Left kidney (tissue), 2 donors: Measurements from ENCODE around the gene PARVB. TPM values are rescaled to one million over a fixed set of nuclear protein-coding genes. Genes with fewer than 3 reads are reported as not detected.

Experiments used
- DNase-seq: peaks from one replicate; pipeline ENCODE4 v3.0.0-alpha.2; 2013
- polyA plus RNA-seq: library from polyadenylated mRNA; unstranded; fragments of 120-200 nt; gene quantifications from one replicate; pipeline ENCODE4 v1.2.1, GENCODE V29; 2013; ENCODE audit not compliant: insufficient read length

PARVB gene
- polyA plus RNA-seq, 1 donor, result 17.9 TPM

DNA sequence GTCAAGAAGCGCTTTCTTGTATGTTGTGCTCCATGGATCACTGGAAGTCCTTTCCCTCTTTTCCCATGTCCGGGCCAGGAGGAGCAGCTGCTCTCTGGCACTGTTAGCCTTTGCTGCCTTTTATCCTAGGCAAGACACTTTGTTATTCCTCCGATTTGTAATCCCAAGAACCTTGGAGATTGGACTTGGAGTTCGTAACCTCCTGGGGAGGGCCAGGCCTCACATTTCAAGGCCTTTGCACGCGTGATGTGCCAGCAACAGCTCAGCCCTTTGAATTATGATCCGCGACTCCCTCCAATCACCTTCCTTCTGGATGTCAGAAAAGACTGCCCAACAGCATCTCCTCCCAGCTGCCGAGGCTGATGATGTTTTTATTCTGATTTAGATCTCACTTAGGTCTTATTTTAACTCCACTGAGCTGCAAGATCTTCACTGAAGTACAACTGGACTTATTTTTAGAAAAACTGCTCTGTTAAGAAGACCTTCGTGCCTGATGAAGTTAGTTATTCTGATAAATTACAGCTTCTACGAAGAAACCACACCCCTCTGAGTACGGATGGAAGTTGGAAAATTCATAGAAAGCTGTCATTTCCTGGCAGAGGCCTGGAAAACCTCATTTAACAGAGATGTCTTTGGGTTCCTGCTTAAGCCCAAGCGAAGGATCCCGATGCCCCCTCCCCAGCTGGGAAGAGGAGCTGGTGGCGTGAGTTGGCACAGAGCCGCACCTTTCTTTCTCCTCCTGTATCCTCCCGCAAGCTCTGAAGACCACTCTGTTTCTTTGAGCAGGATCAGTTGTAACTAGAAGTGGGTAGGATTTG, 62.4 kb downstream of the PARVB start:
- peak; percentile 27 for DNase-seq

DNA sequence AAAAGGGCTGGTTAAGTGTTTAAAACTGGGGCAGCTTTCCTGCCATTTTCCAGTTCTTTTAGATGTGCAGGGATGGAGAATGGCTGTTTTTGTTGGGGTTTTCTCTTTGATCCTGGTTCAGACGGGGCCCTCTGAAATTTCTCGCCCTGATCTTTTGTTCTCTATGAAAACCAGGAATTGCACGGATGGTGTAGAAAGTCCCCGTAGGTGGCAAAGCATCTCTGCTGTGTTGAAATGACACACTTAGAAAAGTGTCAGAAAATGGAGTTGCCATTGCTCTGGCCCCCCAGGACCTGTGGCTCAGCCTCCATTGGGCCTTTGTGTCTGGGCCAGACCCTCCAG, 63.0 kb downstream of the PARVB start:
- DNase-seq, result no peak

DNA sequence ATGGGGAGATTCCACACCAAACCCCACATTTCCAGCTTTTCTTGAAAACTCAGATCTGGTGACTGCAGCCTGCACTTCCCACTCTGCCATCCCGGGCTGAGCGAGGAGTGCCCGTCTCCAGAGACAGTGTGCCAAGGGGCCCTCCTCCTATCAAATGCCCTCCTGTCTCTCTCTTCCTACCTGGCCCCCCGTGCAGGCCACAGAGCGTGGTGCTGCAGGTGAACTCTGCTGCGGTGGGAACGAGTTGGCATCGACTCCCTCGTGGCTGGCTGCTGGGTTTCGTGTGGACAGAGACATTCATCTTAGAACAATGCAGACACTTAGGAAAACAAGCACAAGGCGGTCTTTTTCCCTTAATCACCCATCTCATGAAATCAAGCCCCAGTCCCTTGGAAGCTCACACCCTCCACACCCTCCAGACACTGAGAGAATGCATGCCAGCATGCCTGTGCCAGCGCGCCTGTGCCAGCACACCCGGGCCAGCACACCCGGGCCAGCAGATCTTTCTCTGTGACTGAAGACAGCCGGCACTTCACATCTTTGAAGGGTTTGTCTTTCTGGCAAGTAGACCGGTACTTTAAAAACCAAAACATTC, 65.0 kb downstream of the PARVB start:
- no peak for DNase-seq

DNA sequence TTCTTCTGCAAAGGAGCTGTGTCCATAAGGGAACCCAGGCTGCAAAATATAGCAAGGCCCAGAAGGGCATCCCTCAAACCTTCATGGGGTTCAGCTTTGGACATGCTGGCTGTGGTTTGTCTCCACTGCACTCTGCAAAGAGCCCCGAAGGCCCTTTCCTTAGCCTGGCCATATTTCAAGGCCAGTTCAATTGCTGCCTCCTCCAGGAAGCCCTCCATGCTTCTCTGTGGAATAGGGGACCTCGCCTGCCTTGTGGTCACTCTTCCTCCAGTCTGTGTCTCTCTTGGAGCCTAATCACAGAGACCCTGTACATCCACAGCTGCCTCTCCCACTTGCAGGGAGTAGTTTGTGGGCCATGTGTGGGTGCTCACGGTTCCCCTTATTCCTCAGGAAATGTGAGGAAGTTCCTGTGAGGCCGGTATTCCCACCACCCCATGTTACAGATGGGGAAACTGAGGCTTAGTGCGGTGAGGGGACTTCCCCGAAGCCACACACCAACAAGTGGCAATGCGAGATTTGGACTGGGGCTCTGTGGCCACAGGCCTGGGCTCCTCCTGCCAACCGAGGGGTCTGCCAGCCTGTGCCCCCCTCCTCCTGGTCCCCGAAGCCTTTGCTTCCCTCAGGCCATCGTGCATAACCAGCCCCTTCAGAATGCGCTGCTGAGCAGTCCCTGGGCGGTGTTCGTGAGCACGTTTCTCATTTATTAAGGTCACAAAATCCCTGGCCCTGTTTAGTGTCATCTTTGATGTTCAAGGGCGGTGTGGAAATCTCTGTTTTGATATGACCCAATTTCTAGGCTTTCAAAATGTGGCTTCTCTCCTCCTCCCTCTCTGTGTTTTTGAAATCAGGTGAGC, 65.8 kb downstream of the PARVB start:
- no peak for DNase-seq

DNA sequence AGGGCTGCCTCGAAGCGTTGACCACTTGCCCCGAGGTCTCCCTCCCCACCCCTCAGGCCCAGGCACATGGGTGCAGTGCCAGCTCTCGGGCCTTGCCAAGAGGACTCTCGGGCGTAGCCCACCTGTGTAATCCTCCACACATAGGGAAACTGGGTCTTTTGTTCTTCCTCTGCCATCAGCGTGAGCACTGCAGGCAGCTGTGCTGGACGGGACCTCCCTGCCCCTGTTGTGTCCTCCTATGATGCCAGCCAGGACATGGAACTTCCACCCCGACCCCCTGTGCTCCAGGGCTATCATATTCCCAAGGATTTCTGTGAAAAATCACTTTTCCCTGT, 66.4 kb downstream of the PARVB start:
- DNase-seq, result no peak

DNA sequence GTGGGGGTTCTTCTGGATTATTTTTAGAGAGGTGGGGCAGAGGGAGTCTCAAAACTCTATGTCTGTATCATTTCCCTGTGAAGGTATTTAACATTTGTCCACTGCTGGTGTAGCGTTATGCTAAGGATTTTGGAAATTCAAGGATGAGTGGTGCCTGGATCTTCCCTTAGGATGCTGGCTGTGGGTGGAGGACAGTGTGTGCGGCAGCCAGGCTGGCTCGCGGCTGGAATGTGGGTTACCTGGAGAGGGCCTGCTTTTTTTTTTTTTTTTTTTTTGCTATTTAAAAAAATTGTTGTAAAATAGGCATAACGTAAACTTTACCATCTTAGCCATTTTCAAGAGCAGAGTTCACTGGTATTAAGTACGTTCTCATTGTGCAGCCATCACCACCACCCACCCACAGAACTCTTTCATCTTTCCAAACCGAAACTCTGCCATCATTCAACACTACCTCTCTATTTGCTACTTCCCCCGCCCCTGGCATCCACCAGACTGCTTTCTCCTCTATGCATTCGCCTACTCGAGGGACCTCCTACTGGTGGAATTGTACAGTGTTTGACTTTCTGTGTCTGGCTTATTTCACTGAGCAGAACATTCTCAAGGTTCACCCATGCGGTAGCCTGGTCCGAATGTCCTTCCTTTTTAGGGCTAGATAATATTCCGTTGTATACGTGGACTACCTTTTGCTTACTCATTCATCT, 67.1 kb downstream of the PARVB start:
- no peak for DNase-seq

DNA sequence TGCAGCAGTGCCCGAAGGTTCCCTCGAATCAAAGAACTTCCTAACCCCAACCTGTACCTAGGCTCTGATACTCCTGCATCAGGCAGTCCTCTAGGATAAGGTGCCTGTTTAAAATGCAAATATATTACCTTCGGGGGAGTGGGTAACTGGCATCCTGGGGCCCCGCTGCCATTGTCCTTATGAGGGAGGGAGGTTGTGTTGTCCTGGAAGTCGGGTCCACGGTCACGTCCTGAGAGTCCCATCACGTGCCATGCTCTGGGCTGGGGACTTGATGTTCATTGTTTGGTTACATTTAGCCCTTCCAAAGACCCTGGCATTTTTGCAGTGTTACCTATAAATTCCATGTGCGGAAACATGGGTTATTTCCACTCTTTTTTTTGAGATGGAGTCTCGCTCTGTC, 67.6 kb downstream of the PARVB start:
- DNase-seq, result no peak

DNA sequence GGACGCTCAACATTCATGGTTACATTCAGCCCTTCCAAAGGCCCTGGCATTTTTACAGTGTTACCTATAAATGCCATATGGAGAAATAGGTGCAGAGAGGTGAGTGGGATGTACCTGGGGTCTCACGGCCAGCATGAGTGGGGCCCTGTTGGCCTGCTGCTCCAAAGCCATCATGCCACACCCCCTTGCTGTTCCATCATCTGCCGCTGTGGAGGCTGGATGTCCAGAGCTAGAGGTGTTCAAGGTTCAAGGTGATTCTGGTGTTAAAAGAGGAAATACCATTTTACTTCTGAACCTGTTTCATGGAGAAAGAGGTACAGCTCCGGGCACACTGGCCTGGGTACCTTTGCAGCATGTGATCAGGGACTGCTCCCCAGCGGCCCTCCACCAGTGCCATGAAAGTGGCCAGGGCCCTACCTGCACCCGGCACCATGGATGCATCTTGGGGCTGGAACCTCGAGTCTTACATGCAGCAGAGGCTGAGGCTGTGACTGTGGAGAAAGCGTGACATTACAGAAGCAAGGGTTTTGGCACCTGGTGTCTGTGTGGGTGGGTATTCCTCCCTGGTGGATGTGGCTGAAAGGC, 68.6 kb downstream of the PARVB start:
- no peak for DNase-seq

DNA sequence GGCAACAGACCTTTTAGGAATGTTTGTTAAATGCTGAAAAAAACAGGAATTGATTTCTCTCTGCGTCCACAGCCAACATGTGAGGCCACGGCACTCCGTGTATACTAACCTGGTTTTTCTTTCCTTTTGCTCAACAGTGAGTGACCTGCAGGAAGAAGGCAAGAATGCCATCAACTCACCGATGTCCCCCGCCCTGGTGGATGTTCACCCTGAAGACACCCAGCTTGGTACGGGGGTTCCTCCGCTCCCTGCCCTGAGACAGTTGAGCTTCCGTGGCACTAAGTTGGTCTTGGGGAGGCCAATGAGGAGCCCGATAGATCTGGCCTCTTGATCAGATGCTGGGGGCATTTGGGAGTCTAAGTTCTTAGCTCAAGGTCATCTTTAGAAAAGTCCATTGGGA, 69.7 kb downstream of the PARVB start:
- DNase-seq, result no peak

DNA sequence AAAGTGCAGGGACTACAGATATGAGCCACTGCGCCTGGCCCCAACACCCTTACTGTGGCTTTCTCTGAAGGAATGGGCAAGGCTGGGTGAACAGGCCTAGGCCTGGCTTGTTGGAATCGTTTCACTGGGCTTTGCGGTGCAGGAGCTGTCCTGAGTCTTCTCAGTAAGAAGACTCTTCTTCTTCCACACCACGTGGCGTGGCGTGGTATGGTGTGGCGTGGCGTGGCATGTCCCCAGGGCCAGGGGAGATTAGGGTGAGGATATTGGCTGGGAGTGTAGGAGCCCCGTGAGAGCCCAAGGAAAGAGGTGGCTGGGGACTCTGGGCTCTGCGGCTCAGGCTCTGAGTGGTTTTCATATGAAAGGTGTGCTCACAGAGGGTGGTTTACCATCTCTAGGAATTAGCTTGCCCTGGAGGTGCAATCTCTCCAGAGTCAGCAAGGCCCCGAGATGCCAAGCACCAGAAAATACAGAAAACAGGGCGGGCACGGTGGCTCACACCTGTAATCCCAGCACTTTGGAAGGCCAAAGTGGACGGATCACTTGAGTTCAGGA, 70.7 kb downstream of the PARVB start:
- DNase-seq, result no peak

DNA sequence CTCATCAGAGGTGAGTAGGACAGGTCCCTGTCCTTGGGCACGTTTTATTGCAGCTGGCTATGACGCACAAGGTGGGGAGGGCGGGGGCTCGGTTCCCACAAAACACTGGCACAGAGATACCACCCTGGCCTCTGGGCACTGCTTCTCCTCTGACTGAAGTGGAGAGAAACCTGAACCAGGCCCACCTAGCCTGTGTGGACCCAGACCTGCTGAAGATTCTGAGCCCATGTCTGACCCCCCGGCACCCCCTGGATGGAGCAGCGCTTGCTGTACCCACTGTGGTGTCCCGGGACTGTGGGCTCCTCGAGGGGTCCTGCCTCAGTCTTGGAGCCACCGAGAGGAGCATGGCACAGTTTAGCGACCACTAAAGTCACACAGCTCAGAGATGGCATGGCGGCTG, 72.6 kb downstream of the PARVB start:
- no peak for DNase-seq

DNA sequence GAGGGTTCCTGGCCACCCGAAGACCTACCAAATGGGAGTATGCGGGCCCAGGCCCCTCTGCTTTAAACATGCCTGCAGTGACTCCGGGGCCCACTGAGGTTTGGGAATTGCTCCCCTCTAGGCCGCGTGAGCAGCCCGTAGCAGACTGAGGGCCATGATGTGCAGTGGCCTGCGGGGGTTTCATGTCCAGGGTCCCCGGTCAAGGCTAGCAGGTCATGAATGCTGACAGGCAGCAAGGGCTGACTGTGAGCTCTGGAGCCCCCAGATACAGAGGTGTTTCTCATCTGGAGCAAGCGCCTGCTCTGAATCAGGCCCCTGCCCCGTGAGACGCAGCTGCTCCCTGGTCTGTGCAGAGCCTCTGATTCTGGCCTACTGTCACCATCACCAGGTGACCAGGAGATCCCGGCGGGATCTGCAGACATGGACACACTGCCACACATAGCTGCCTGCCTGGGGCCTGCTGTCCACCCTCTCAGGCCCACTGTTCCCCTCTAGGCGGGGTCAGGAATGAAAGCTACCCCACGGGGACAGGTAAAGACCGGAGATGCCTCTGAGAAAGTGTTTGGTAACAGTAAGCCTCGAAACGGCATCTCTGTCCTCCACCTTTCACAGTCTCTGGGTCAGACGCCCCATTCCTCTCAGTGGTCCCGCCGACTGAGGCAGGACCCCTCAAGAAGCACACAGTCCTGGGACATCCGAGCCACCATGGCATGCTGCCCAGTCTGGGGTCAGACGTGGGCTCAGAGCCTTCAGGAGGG, 73.3 kb downstream of the PARVB start:
- DNase-seq, result no peak

DNA sequence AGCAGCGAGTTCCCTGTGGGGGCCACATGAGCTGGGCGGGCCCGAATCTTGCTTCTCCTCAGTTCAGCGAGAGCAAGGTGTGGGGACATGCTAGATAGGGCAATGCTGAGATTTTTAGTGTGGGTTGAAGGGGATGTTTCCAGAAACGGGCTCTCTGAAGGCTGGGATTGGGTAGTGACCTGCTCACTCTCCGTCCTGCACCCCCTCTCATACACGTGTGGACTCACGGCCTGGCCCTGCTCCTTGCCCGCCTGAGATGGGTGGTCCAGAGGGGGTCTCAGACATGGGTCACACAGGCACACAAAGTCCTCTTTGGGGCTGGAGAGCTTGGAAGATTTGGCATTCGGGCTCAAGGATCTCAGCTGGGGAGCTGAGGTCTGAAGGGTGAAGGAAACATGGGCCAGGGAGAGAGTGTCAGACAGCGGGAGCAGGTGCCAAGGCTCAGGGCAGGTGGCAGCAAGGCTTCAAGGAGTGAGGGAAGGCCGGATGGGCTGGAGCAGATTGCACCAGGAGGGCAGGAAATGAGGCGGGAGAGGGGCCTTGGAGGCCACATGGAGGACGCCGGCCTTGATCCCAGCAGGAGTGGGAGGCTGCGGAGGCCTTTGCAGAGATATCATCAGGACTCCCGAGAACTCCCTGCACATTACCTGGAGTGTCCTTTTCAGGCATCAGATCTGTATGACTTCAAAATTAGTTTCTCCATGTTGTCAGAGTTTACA, 74.1 kb downstream of the PARVB start:
- DNase-seq, result no peak

DNA sequence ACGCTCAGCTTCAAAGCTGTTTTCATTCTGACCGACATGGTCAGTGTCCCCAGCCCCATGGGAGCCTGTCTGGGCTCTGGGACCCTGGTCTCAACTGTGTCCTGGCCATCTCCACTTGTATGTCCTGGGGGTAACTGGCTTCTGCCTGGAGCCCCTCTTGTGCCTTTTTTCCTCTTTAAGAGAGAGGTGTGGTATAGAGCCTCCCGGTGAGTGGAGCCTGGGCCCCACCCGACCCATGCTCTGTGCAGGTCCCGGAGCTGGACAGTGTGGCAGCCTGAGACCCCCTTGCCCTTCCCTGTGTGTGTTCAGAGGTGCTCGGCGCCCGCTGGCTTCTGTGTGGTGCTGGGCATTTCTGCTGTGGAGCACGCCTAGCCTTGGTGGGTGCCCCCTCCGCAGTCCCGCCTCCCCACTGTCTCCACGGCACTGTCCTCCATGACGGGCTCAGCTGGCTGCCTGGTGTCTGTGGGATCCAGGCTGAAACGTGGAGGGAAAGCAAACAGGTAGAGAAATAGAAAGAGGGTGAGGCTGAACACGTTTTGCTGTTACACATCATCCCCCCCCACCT, 74.9 kb downstream of the PARVB start:
- DNase-seq, result no peak

DNA sequence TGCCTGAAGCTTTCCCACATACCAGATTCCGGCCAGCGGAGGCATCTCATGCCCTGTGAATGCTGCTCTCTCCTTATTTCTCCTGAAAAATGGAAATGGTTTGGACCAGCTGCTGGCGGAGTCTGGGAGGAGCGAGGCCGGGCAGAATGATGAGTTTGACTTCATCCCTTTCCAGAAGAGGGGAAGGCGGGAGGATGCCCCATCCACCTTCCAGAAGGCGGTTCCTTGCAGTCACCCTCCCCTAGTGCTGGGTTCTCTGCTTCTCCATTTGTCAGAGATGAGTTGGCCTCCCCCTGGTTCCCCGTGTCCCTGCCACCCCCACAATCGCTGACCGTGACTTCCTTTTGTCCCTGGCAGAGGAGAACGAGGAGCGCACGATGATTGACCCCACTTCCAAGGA, 75.6 kb downstream of the PARVB start:
- no peak for DNase-seq

DNA sequence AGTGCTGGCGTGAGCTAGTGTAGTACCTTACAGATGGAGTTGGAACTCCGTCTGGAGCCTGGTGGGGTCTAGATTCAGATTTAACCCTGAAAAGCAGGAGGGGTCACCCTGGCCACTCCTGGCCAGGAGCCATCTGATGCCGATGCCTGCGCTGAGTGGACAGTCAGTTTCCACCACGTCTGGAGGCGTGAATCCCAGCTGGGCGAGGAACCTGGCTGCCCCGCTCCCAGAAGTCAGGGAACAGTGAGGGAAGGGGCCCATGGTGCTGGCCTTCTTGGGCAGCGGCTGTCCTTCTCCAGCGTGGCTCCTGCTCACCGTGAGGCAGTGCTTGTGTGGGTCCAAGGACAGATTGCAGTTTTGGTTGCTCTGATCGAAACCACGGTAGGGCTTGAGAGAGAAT, 76.3 kb downstream of the PARVB start:
- no peak for DNase-seq

DNA sequence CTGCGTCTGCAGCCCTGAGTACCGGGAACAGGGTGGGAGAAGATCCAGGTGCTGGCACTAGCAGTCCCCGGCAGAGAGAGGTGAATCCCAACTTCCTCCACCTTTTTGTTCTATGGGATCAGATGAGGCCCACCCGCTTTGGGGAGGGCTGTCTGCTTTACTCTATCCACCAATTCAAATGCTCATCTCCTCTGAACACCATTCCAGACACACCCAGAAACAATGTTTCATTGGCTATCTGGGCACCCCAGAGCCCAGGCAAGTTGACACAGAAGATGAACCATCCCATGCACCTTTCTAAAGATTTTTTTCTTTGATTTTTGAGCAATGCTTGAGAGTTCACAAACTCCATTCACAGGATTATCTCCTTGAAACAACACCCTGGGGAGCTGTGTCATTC, 78.0 kb downstream of the PARVB start:
- DNase-seq, result no peak

DNA sequence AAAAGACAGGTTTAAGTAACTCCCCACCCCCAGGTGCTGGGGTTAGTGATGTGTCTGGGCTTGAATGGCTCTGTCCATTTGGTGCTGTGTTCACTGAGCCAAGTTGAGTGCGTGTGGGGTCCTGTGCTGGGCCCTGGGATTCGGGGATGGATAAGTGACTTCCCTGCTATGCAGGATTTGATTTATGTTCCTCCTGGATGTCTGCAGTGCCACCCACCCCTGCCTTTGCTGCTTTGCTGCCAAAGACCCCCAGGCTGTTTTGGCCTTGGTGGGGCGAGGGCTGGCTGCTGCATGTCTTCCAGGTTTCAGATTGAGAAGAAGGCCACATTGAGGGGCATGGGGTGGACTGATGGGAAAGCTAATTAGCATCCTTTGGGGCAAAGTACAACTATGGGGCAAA, 78.8 kb downstream of the PARVB start:
- DNase-seq, result no peak

DNA sequence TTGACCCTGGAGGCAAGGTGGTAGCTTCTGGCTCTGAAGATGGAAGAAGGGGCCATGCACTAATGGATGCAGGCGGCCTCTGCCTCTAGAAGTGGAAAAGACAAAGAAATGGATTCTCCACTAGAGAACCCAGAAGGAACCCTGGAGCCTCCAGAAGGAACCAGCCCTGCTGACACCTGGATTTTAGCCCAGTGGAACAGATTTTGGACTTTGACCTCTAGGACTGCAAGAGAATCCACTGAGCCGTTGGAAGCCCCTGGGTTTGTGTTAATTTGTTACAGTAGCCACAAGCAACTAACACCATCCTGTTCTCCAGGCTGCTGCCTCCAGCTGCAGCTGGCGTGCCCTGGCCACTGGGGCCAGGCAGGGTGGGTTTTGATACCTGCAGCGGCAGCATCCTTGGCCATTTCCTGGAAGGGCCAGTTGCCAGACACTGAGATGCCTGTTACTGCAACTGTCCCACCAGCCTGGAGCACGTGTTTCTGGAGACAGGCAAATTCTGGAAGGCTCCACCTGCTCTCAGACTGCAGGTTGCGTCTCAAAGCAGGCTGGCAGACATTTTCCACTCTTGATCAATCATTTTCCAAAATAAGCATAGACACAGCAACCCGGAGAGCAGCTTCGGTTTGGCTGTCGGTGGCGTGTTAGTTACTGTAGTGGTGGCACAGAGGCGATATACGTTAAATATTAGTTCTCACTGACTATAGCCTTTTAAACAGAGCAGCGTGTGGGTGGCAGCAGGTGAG, 79.8 kb downstream of the PARVB start:
- no peak for DNase-seq

DNA sequence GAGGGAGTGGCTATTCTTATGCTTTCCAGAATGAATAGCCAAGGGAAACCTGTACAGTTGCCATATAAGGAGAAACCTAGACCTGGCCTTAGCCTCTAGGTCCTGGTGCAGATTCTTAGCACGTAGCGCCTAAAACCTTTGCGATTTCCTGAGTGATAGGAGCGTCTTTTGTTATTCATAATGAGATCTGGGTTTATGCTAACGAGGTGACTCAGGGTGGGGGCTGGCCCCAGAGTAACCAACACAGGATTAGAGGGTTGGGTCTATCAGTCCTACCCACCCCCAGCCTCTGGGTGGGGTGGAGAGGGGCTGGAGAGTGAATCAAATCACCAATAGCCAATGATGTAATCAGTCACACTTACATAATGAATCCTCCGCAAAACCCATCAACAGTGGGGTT, 83.2 kb downstream of the PARVB start:
- DNase-seq, result no peak
